Aorta (tissue), 5 donors: ENCODE data around the gene ASB7. TPM values are rescaled to one million over a fixed set of nuclear protein-coding genes. Genes with fewer than 3 reads are reported as not detected.

Experiments
- ATAC-seq: fragments of 200-7000 bp; cut with Tn5 transposase; one replicate; pipeline ENCODE4 v1.9.1; 2022; ENCODE audit warnings: moderate library complexity; ENCODE audit not compliant: low FRiP score
- DNase-seq, 2 donors: peaks; one replicate each; pipeline ENCODE4 v3.0.0-alpha.2; 2020
- H3K27ac ChIP-seq, 2 donors: one replicate each; pipeline ENCODE4 v1.5.1; 2013; ENCODE audit warnings: low read length in 2 of 2, mild to moderate bottlenecking in 2 of 2, moderate library complexity in 2 of 2, control low read depth in 1 of 2, inconsistent platforms in 1 of 2, low read depth in 1 of 2
- H3K27me3 ChIP-seq, 2 donors: one replicate each; pipeline ENCODE4 v1.6.1; 2013; ENCODE audit warnings: control low read depth in 1 of 2, low read length in 1 of 2, mild to moderate bottlenecking in 1 of 2, moderate library complexity in 1 of 2; ENCODE audit not compliant: insufficient read depth in 2 of 2, control insufficient read depth in 1 of 2
- H3K36me3 ChIP-seq, 2 donors: one replicate each; pipeline ENCODE4 v1.6.1; 2013; ENCODE audit warnings: control low read depth in 1 of 2, low read length in 1 of 2, mild to moderate bottlenecking in 1 of 2; ENCODE audit not compliant: insufficient read depth in 2 of 2, control insufficient read depth in 1 of 2
- H3K4me1 ChIP-seq, 2 donors: one replicate each; pipeline ENCODE4 v1.6.1; 2013; ENCODE audit warnings: low read length in 2 of 2, control low read depth in 1 of 2, mild to moderate bottlenecking in 1 of 2, moderate library complexity in 1 of 2; ENCODE audit not compliant: insufficient read depth in 2 of 2, control insufficient read depth in 1 of 2
- H3K4me3 ChIP-seq, 2 donors: one replicate each; pipeline ENCODE4 v1.5.1; 2013; ENCODE audit warnings: low read length in 2 of 2, control low read depth in 1 of 2, mild to moderate bottlenecking in 1 of 2
- H3K9me3 ChIP-seq: one replicate; pipeline ENCODE4 v1.6.1; 2013; ENCODE audit warnings: mild to moderate bottlenecking, low read length; ENCODE audit not compliant: control insufficient read depth
- WGBS, 2 donors: extraction: QIAGEN DNeasy Blood & Tissue Kit; methylation state at CpG; one replicate each; pipeline ENCODE4 v1.1.7; 2013; 5-methylcytosine and 5-hydroxymethylcytosine counted together
- intact Hi-C, 2 donors: fragments of 100-400 bp; cut with DNase I; formaldehyde crosslinking; loops; one replicate each; pipeline versions ENCODE4 v1.14.2 to v1.15.0; 2022
- polyA plus RNA-seq, 2 donors: library from polyadenylated mRNA; stranded (reverse); fragments of 200-250 nt; gene quantifications; one replicate each; pipeline ENCODE4 v1.2.3, GENCODE V29; 2013
- total RNA-seq, 2 donors: library from RNA; stranded (reverse); fragmentation: NEBNext Ultra II Directional; extraction: Animal tissue kit (Norgen Biotek cat#: 25700); gene quantifications; one replicate each; pipeline ENCODE4 v1.2.1, GENCODE V29; 2021
- donor health status: healthy with polysubstance abuse.
- donor health status: Bipolar disorder and iron deficiency.
- donor health status: DM: no; HTN: no; CAD: no.
- donor health status: DM: no; HTN: no; CAD: no.
- donor health status: DM: yes; HTN: yes; CAD: no.

Gene ASB7
- total and polyA plus RNA-seq, 4 donors = 2.9 to 11.5 (median 8.3) TPM

- Histone ChIP-seq H3K9me3 (no peaks in the 10 kb centered on the region), H3K27me3 (no peaks in the 10 kb centered on the region), H3K36me3 (peaks cover 0 to 2% of the 10 kb centered on the region in 2 donors), H3K27ac (no peak overlapping the region), H3K4me1 (no peaks in the 10 kb centered on the region), H3K4me3 (no peak overlapping the region)
- no peak for ATAC-seq
- intact Hi-C loops = no loop called here
- 63 to 79% methylated on average over 1 of the region's 1 CpG for WGBS, 2 donors
- DNase-seq = no peak
Observed at GRCh38 chr15:100650685-100651084, 48.3 kb downstream of the ASB7 start.

DNA sequence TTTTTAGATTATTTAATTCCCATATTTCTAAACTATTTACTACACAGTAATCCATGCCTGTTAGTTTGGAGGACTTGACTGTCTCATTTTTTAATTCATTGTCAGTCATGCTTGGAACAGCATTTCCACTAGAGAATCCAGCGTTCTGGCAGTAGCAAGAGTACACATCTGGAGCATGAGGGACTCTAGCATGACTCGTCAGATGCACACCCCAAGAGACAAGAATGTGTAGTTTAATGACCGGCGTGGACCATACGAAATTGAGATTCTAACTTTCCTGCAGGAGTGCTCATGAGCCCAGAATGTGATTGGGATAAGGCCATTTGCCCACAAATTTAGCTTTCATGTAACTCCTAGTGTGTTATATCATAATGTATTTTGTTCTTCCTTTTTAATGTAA is 48.9 kb downstream of the ASB7 start:
- peaks cover 0 to 2% of the 10 kb centered on the region in 2 donors for H3K36me3 ChIP-seq
- no peak overlapping the region for H3K4me3 ChIP-seq
- ATAC-seq (no peak), DNase-seq (no peak)
- no peaks in the 10 kb centered on the region for H3K9me3 ChIP-seq
- 88 to 91% methylated on average over 5 of the region's 5 CpGs for whole genome bisulfite sequencing, 2 donors
- intact Hi-C loops = no loop called here
- no peaks in the 10 kb centered on the region for H3K27me3 ChIP-seq
- no peak overlapping the region for H3K27ac ChIP-seq
- no peaks in the 10 kb centered on the region for H3K4me1 ChIP-seq

GRCh38 chr15:100652116-100652515 is 49.7 kb downstream of the ASB7 start:
- H3K4me3 ChIP-seq = no peak overlapping the region
- intact Hi-C loops = no loop called here
- no peaks in the 10 kb centered on the region for H3K27me3 ChIP-seq
- no peaks in the 10 kb centered on the region for H3K4me1 ChIP-seq
- ATAC-seq (no peak), DNase-seq (no peak)
- no peak overlapping the region for H3K27ac ChIP-seq
- no peaks in the 10 kb centered on the region for H3K9me3 ChIP-seq
- peaks cover 0 to 2% of the 10 kb centered on the region in 2 donors for H3K36me3 ChIP-seq
- WGBS, 2 donors = 75 to 78% methylated on average over 2 of the region's 2 CpGs

GRCh38 chr15:100653608-100654007 is 51.2 kb downstream of the ASB7 start:
- Histone ChIP-seq H3K4me3 (no peak overlapping the region), H3K36me3 (peaks cover 0 to 2% of the 10 kb centered on the region in 2 donors), H3K27ac (no peak overlapping the region), H3K27me3 (no peaks in the 10 kb centered on the region), H3K4me1 (no peaks in the 10 kb centered on the region), H3K9me3 (no peaks in the 10 kb centered on the region)
- no peak for ATAC-seq
- WGBS, 2 donors = 78 to 79% methylated on average over 1 of the region's 1 CpG
- intact Hi-C loops = no loop called here
- DNase-seq = no peak

GRCh38 chr15:100658895-100659294 is 56.5 kb downstream of the ASB7 start:
- 93 to 94% methylated on average over 14 of the region's 14 CpGs for WGBS, 2 donors
- no peak for DNase-seq
- Histone ChIP-seq H3K4me1 (no peaks in the 10 kb centered on the region), H3K27ac (no peak overlapping the region), H3K9me3 (no peaks in the 10 kb centered on the region), H3K36me3 (no peaks in the 10 kb centered on the region), H3K27me3 (no peaks in the 10 kb centered on the region), H3K4me3 (no peak overlapping the region)
- intact Hi-C loops = no loop called here
- ATAC-seq = no peak

DNA sequence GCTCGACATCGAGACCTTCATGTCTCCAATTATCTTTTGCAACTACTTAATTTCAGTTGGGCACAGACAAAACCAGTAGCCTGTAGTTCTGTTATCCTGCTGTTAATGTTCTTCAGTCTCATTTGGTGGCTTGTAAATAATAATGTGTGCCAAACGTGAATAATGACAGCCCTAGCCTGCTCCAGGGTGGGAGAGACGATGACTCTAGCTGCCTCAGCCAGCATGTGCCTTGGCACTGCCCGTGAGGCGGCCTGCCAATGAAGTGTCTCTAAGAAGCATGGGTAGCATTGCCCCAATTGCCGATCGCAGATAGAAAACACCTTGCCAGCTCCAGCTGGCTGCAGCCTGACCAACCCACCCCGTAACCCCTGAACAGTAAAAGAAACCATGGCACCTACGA is 58.8 kb downstream of the ASB7 start:
- no peak for DNase-seq
- intact Hi-C loops = no loop called here
- Histone ChIP-seq H3K4me3 (no peak overlapping the region), H3K36me3 (no peaks in the 10 kb centered on the region), H3K27me3 (no peaks in the 10 kb centered on the region), H3K4me1 (no peaks in the 10 kb centered on the region), H3K27ac (no peak overlapping the region), H3K9me3 (no peaks in the 10 kb centered on the region)
- WGBS, 2 donors = 70 to 73% methylated on average over 10 of the region's 10 CpGs
- no peak for ATAC-seq

- DNase-seq (no peak), ATAC-seq (peak; percentile 23)
- intact Hi-C loops = no loop called here
- H3K27ac ChIP-seq = no peak overlapping the region
- no peaks in the 10 kb centered on the region for H3K9me3 ChIP-seq
- 61 to 68% methylated on average over 13 of the region's 13 CpGs for WGBS, 2 donors
- no peaks in the 10 kb centered on the region for H3K27me3 ChIP-seq
- no peaks in the 10 kb centered on the region for H3K4me1 ChIP-seq
- no peak overlapping the region for H3K4me3 ChIP-seq
- H3K36me3 ChIP-seq = no peaks in the 10 kb centered on the region
Observed at GRCh38 chr15:100663086-100663914, 60.9 kb downstream of the ASB7 start.

DNA sequence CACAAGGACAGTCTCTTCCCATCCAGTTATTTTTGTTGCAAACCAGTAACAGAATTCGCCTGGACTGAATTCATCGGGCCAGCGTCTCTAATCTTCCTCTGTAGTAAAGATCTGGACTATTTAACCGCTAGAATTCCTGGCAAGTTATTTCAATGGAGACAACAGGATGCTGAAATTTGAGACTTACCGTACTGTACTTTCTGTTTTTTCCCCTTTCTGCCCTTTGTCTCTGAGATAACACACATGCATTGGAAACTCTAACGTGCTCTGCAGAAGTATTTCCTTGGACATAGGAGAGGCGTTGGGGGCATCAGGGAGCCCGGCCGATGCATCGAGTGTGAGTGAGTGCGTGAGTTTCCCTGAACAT is 61.5 kb downstream of the ASB7 start:
- Histone ChIP-seq H3K27me3 (no peaks in the 10 kb centered on the region), H3K36me3 (no peaks in the 10 kb centered on the region), H3K9me3 (no peaks in the 10 kb centered on the region), H3K4me3 (no peak overlapping the region), H3K27ac (no peak overlapping the region), H3K4me1 (no peaks in the 10 kb centered on the region)
- intact Hi-C loops = no loop called here
- ATAC-seq = no peak
- 43 to 48% methylated on average over 11 of the region's 11 CpGs for WGBS, 2 donors
- DNase-seq = no peak

- Histone ChIP-seq H3K36me3 (no peaks in the 10 kb centered on the region), H3K27ac (no peak overlapping the region), H3K27me3 (no peaks in the 10 kb centered on the region), H3K4me3 (no peak overlapping the region), H3K9me3 (no peaks in the 10 kb centered on the region), H3K4me1 (no peaks in the 10 kb centered on the region)
- ATAC-seq = no peak
- WGBS, 2 donors = 22 to 37% methylated on average over 7 of the region's 7 CpGs
- no peak for DNase-seq
- intact Hi-C loops = no loop called here
Observed at GRCh38 chr15:100665570-100665969, 63.2 kb downstream of the ASB7 start.
